HG03064 (cell line): ENCODE results near the gene ASB2.

Experiments used
- ATAC-seq: cut with Tn5 transposase; IDR thresholded peaks from one replicate; pipeline ENCODE4 v1.9.1; 2021; ENCODE audit warnings: low read depth; ENCODE audit not compliant: unreplicated experiment

The ASB2 gene

GRCh38 chr14:93911975-93912615 is 64.3 kb downstream of the ASB2 start:
- ATAC-seq, result no peak

- ATAC-seq, result no peak
Observed at GRCh38 chr14:93909429-93910128, 66.8 kb downstream of the ASB2 start.

- no peak for ATAC-seq
Observed at GRCh38 chr14:93906341-93907329, 69.7 kb downstream of the ASB2 start.

GRCh38 chr14:93905623-93906022 is 70.7 kb downstream of the ASB2 start:
- no peak for ATAC-seq

- ATAC-seq, result no peak
Observed at GRCh38 chr14:93903342-93904184, 72.8 kb downstream of the ASB2 start.

- no peak for ATAC-seq
Observed at GRCh38 chr14:93902619-93903307, 73.6 kb downstream of the ASB2 start.

GRCh38 chr14:93901813-93902212 is 74.6 kb downstream of the ASB2 start:
- no peak for ATAC-seq

GRCh38 chr14:93898731-93899130 is 77.6 kb downstream of the ASB2 start:
- ATAC-seq, result no peak

GRCh38 chr14:93898081-93898611 is 78.2 kb downstream of the ASB2 start:
- ATAC-seq, result no peak

- ATAC-seq, result no peak
Observed at GRCh38 chr14:93897476-93897845, 78.9 kb downstream of the ASB2 start.

GRCh38 chr14:93895023-93895604 is 81.3 kb downstream of the ASB2 start:
- no peak for ATAC-seq

GRCh38 chr14:93893661-93894261 is 82.6 kb downstream of the ASB2 start:
- no peak for ATAC-seq

GRCh38 chr14:93892923-93893558 is 83.3 kb downstream of the ASB2 start:
- ATAC-seq, result no peak

- ATAC-seq, result no peak
Observed at GRCh38 chr14:93892505-93892839, 83.9 kb downstream of the ASB2 start.

GRCh38 chr14:93891756-93892504 is 84.4 kb downstream of the ASB2 start:
- no peak for ATAC-seq

- ATAC-seq, result no peak
Observed at GRCh38 chr14:93889739-93890483, 86.5 kb downstream of the ASB2 start.

- ATAC-seq, result no peak
Observed at GRCh38 chr14:93888995-93889394, 87.4 kb downstream of the ASB2 start.
